Activated B cell treated with CpG ODN at 0.5 μM for 24 hours (primary cell): ENCODE results near the gene BOD1. TPM values are rescaled to one million over a fixed set of nuclear protein-coding genes. Genes with fewer than 3 reads are reported as not detected.

ENCODE experiments used
- ATAC-seq: fragments of 200-7000 bp; cut with Tn5 transposase; one replicate; pipeline ENCODE4 v1.10.0; 2021; ENCODE audit warnings: low read depth, mild to moderate bottlenecking, moderate library complexity
- CTCF ChIA-PET: fragments of 350-600 bp; sonication (Branson Sonifier 250); formaldehyde crosslinking; loops from one replicate; lab custom pipeline; 2021; ENCODE audit warnings: antibody characterized with exemption; lab: Charles Lee
- POLR2A ChIA-PET: fragments of 350-600 bp; sonication (Branson Sonifier 250); formaldehyde crosslinking; loops from one replicate; lab custom pipeline; 2021; ENCODE audit warnings: antibody characterized with exemption; lab: Charles Lee
- DNase-seq: peaks from one replicate; pipeline ENCODE4 v3.0.0; 2022
- H3K27ac Mint-ChIP-seq: one replicate; pipeline ENCODE4 v1.8.0; 2020; ENCODE audit warnings: mixed read lengths
- H3K27me3 Mint-ChIP-seq: one replicate; pipeline ENCODE4 v1.8.0; 2021; ENCODE audit warnings: mixed read lengths
- H3K36me3 Mint-ChIP-seq: one replicate; pipeline ENCODE4 v1.8.0; 2021; ENCODE audit warnings: low read depth, mixed read lengths
- H3K4me1 Mint-ChIP-seq: one replicate; pipeline ENCODE4 v1.8.0; 2021; ENCODE audit warnings: mixed read lengths
- H3K4me3 Mint-ChIP-seq: one replicate; pipeline ENCODE4 v1.8.0; 2020; ENCODE audit warnings: mild to moderate bottlenecking, mixed read lengths
- H3K9me3 Mint-ChIP-seq: one replicate; pipeline ENCODE4 v1.8.0; 2020; ENCODE audit warnings: mixed read lengths
- intact Hi-C: fragments of 100-400 bp; cut with micrococcal nuclease; formaldehyde crosslinking; loops from one replicate; pipeline ENCODE4 v1.15.1; 2024
- total RNA-seq: library from RNA; stranded (reverse); gene quantifications from 2 replicates; pipeline ENCODE4 v1.2.3, GENCODE V29; 2022
- TF ChIP-seq, protein P1 (sequence below): fragments of 200-600 bp; IDR thresholded peaks from one replicate; pipeline ENCODE4 v1.8.0; 2022; ENCODE audit warnings: antibody characterized with exemption, mild to moderate bottlenecking

The BOD1 gene
- total RNA-seq, 1 donor from 2014 or later = 32.4 TPM

GRCh38 chr5:173662581-173663351, 46.3 kb upstream of the BOD1 start:
- Mint-ChIP-seq H3K4me1 (peaks cover 13% of the 10 kb centered on the region), H3K4me3 (no peak overlapping the region), H3K9me3 (no peaks in the 10 kb centered on the region), H3K27me3 (no peaks in the 10 kb centered on the region), H3K27ac (no peak overlapping the region), H3K36me3 (no peaks in the 10 kb centered on the region)
- ATAC-seq (no peak), DNase-seq (no peak)
- intact Hi-C loops = no loop called here
- TF ChIP-seq, protein P1, sequence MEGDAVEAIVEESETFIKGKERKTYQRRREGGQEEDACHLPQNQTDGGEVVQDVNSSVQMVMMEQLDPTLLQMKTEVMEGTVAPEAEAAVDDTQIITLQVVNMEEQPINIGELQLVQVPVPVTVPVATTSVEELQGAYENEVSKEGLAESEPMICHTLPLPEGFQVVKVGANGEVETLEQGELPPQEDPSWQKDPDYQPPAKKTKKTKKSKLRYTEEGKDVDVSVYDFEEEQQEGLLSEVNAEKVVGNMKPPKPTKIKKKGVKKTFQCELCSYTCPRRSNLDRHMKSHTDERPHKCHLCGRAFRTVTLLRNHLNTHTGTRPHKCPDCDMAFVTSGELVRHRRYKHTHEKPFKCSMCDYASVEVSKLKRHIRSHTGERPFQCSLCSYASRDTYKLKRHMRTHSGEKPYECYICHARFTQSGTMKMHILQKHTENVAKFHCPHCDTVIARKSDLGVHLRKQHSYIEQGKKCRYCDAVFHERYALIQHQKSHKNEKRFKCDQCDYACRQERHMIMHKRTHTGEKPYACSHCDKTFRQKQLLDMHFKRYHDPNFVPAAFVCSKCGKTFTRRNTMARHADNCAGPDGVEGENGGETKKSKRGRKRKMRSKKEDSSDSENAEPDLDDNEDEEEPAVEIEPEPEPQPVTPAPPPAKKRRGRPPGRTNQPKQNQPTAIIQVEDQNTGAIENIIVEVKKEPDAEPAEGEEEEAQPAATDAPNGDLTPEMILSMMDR = no peak
- ChIA-PET POLR2A (no interaction called here), CTCF (interaction anchor here (1.1 kb wide), 1 partner anchor 262 kb away, joined by 3 read pairs; no protein-coding TSS in a partner anchor)

- Mint-ChIP-seq H3K9me3 (no peaks in the 10 kb centered on the region), H3K4me1 (peaks cover 13% of the 10 kb centered on the region), H3K27me3 (no peaks in the 10 kb centered on the region), H3K4me3 (no peak overlapping the region), H3K36me3 (no peaks in the 10 kb centered on the region), H3K27ac (no peak overlapping the region)
- DNase-seq (no peak), ATAC-seq (no peak)
- TF ChIP-seq, protein P1 = no peak
- POLR2A ChIA-PET = no interaction called here
- CTCF ChIA-PET = no interaction called here
- intact Hi-C loops = no loop called here
Measured at GRCh38 chr5:173660481-173661280, 44.2 kb upstream of the BOD1 start.

DNA sequence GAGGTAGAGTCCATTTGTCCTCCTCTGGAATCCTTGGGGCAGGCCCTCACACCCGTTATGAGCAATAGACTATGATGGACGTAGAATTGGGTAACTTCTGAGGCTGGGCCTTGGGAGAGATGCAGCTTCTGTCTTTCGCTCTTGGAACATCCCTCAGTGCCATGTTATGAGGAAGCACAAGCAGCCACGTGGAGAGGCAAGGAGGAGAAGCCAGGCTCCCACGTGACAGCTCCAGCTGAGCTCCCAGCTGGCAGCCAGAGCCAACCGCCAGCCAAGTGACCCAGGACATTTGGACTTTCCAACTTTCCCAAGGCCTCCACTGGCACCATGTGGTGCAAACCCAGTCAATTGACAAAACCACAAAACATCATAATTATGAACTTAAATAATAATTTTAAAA, 43.0 kb upstream of the BOD1 start:
- Mint-ChIP-seq H3K4me1 (peaks cover 12% of the 10 kb centered on the region), H3K4me3 (no peak overlapping the region), H3K27ac (no peak overlapping the region), H3K36me3 (no peaks in the 10 kb centered on the region), H3K9me3 (peaks cover 3% of the 10 kb centered on the region), H3K27me3 (peaks cover 3% of the 10 kb centered on the region)
- CTCF ChIA-PET = no interaction called here
- POLR2A ChIA-PET = no interaction called here
- TF ChIP-seq, protein P1 = no peak
- ATAC-seq (no peak), DNase-seq (no peak)
- intact Hi-C loops = no loop called here

- POLR2A ChIA-PET = no interaction called here
- Mint-ChIP-seq H3K4me1 (peaks cover 6% of the 10 kb centered on the region), H3K36me3 (no peaks in the 10 kb centered on the region), H3K27me3 (peaks cover 3% of the 10 kb centered on the region), H3K27ac (no peak overlapping the region), H3K4me3 (no peak overlapping the region), H3K9me3 (peaks cover 3% of the 10 kb centered on the region)
- no peak for DNase-seq
- intact Hi-C loops = no loop called here
- TF ChIP-seq, protein P1 = no peak
- no peak for ATAC-seq
- CTCF ChIA-PET = no interaction called here
Measured at GRCh38 chr5:173657741-173658356, 41.4 kb upstream of the BOD1 start.
